HT-29 (cell line): Measurements from ENCODE around the gene VAT1. TPM values are rescaled to one million over a fixed set of nuclear protein-coding genes. Genes with fewer than 3 reads are reported as not detected.

Source experiments
- DNase-seq: peaks from one replicate; pipeline ENCODE4 v3.0.0-alpha.2; 2015; ENCODE audit warnings: low spot score
- total RNA-seq: library from RNA; depleted of rRNA; stranded (reverse); fragments of >200 nt; shearing (Covaris generic); gene quantifications from 2 replicates; pipeline ENCODE4 v1.2.3, GENCODE V29; 2014

VAT1 gene
- total RNA-seq, 1 experiment from 2014 or later: 106 TPM

GRCh38 chr17:43027091-43028032 is 5.2 kb upstream of the VAT1 start:
- DNase-seq: no peak

DNA sequence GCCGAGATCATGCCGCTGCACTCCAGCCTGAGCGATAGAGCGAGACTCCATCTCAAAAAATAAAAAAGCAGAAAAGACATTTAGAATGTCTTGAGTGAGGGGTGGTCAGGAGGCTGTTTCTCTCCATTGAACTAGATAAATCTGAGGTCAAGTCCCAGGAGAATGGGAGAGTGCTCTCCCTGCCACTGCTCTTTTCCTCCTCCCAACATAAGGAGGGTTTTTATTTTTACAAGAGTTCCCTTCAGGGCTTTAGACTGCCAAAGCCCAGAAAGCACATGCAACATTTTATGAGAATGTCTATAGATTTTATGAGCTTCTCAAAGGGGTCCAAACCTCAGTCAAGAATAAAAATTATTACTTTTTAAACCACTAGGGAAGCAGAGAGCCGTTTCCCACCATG is 4.4 kb upstream of the VAT1 start:
- DNase-seq: no peak

GRCh38 chr17:43025766-43026537 is 3.8 kb upstream of the VAT1 start:
- no peak for DNase-seq

- no peak for DNase-seq
Observed at GRCh38 chr17:43025290-43025657, 3.1 kb upstream of the VAT1 start.

- DNase-seq: peak; percentile 89
Observed at GRCh38 chr17:43024407-43025289, 2.5 kb upstream of the VAT1 start, which contains the start of gene RND2. RND2 (plus strand) TSS chr17:43025231; CDS start chr17:43025348, 117 bp downstream.

GRCh38 chr17:43020789-43021740 is 1.1 kb downstream of the VAT1 start:
- peak; percentile 45 for DNase-seq

- no peak for DNase-seq
Observed at GRCh38 chr17:43020030-43020621, 2.1 kb downstream of the VAT1 start.

GRCh38 chr17:43019418-43019817 is 2.8 kb downstream of the VAT1 start:
- no peak for DNase-seq

DNA sequence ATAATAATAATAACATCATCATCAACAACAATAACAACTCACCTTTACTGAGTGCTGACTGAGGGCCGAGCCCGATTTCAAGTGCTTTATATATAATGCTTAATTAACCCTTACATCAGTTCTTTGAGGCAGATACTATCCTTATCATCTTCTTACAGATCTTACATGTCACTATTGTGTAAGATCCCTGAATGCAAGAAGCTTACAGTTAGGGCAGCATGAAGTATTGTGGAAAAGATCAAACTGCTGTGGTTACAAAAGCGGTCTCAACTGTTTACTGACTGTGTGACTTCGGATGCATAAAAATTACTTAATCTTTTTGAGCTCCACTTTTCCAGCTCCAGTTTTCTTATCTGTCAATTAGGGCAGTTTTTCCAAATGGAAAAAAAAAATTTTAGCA is 3.3 kb downstream of the VAT1 start:
- DNase-seq: no peak

DNA sequence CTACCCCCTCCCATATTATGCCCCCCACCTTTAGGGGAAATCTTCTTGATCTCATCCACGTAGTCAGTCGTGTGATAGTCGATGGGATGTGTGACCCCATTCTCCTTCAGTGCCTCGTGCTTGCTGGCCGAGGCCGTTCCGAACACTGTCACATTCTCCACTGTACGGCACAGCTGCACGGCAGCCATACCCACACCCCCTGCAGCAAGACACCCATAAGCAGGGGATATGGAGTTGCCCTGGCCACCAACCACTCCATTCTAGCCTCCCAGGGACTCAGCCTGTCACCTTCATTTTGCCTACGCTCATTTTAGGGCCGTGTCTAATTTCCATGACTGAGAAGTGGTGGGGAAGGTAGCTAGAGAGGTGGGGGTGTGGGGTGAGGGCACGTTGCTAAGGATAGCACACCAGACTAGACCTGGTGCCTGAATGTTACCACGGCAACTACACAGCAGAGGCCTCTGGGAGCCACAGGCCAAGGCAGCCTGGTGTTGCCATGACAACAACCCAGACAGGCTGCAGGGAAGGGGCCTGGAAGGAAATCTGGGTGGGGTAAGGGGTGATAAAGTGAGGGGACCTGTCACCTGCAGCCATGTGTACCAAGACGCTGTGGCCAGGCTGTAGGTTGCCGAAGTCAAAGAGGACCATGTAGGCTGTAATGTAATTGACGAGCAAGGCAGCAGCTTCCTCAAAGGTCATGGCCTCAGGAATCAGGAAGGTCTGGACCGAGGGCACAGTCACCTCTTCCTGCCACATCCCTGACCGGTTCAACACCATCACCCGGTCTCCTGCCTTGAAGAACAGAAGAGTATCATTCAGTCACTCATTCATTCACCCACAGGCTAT is 4.0 kb downstream of the VAT1 start:
- peak; percentile 30 for DNase-seq

GRCh38 chr17:43016216-43016615 is 6.0 kb downstream of the VAT1 start:
- DNase-seq: no peak

DNA sequence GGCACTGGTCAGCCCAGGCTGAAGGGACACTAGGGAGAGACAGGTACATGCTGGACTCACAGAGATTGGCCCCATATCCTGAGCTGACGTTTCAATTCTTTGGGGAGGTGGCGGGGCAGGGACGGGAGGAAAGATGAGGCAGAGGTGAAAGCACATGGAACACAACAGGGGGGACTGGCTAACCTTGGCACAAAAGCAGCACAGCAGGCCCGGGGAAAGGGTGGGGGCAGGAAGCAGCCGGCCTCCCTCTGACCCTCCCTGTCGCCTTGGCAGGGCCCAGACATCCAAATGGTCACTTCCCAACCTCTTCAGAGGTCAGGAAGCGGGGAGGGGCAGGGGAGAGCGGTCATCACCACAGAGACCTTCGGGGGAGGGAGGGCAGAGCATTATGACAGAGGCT is 6.6 kb downstream of the VAT1 start:
- DNase-seq: no peak

GRCh38 chr17:43014649-43015542 is 7.3 kb downstream of the VAT1 start:
- DNase-seq: peak; percentile 62

GRCh38 chr17:43014020-43014648 is 8.1 kb downstream of the VAT1 start:
- no peak for DNase-seq

DNA sequence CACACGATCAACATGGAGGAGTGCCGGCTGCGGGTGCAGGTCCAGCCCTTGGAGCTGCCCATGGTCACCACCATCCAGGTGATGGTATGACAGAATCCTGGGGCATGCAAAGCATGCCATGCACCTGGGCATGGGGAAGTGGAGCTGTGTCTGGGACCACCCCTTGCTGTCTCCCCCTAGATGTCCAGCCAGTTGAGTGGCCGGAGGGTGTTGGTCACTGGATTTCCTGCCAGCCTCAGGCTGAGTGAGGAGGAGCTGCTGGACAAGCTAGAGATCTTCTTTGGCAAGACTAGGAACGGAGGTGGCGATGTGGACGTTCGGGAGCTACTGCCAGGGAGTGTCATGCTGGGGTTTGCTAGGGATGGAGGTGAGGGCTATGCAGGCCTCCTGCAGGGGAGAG is 8.9 kb downstream of the VAT1 start:
- no peak for DNase-seq

- DNase-seq: peak; percentile 43
Observed at GRCh38 chr17:43011728-43012472, 10.3 kb downstream of the VAT1 start.
